ENCODE data around the gene ZBTB7A.

ZBTB7A gene

GRCh38 chr19:4058693-4059452, 7.8 kb downstream of the ZBTB7A start:
- H3K79me2 ChIP-seq (ENCODE audit: low read length): peaks cover 100% of the 10 kb centered on the region
- no peak overlapping the region for H3K9ac ChIP-seq (ENCODE audit: low read length)
- H3K9me3 ChIP-seq (ENCODE audit: insufficient read depth, low read length): no peaks in the 10 kb centered on the region
- no peak for TF ChIP-seq EZH2phosphoT487 (IDR thresholded peaks at IDR 0.05; ENCODE audit: low read depth)
- TF ChIP-seq CTCF (IDR thresholded peaks at IDR 0.05; ENCODE audit: low read depth, low read length): no peak
- no peak overlapping the region for H3K4me3 ChIP-seq (ENCODE audit: low read length)
- H4K20me1 ChIP-seq (ENCODE audit: insufficient read depth, low read length): peaks cover 90% of the 10 kb centered on the region
- H2AFZ ChIP-seq (ENCODE audit: low read depth, low read length): no peak overlapping the region
- peaks cover 43% of the 10 kb centered on the region for H3K36me3 ChIP-seq (replicated peaks; ENCODE audit: low read depth, low read length)
- H3K4me1 ChIP-seq (ENCODE audit: low read length): peaks cover 46% of the 10 kb centered on the region
- peak overlapping the region; percentile 92; the same call in 1 of the 2 replicates for H3K4me2 ChIP-seq (ENCODE audit: low read length)
- H3K27ac ChIP-seq (ENCODE audit: low read length): peak overlapping the region; percentile 53
- H3K27me3 ChIP-seq (ENCODE audit: low read depth, low read length): no peaks in the 10 kb centered on the region

GRCh38 chr19:4057931-4058692, 8.6 kb downstream of the ZBTB7A start:
- Histone ChIP-seq H3K4me1 (ENCODE audit: low read length) (peaks cover 39% of the 10 kb centered on the region), H4K20me1 (ENCODE audit: insufficient read depth, low read length) (peaks cover 90% of the 10 kb centered on the region), H3K9me3 (ENCODE audit: insufficient read depth, low read length) (no peaks in the 10 kb centered on the region), H3K79me2 (ENCODE audit: low read length) (peaks cover 100% of the 10 kb centered on the region), H3K27me3 (ENCODE audit: low read depth, low read length) (no peaks in the 10 kb centered on the region), H2AFZ (ENCODE audit: low read depth, low read length) (no peak overlapping the region), H3K4me3 (ENCODE audit: low read length) (no peak overlapping the region), H3K27ac (ENCODE audit: low read length) (no peak overlapping the region), H3K4me2 (ENCODE audit: low read length) (no peak overlapping the region), H3K9ac (ENCODE audit: low read length) (no peak overlapping the region), H3K36me3 (replicated peaks; ENCODE audit: low read depth, low read length) (peaks cover 43% of the 10 kb centered on the region)
- TF ChIP-seq CTCF (IDR thresholded peaks at IDR 0.05; ENCODE audit: low read depth, low read length) (no peak), EZH2phosphoT487 (IDR thresholded peaks at IDR 0.05; ENCODE audit: low read depth) (no peak)

- Histone ChIP-seq H3K4me3 (ENCODE audit: low read length) (no peak overlapping the region), H4K20me1 (ENCODE audit: insufficient read depth, low read length) (peaks cover 88% of the 10 kb centered on the region), H3K4me1 (ENCODE audit: low read length) (peaks cover 10% of the 10 kb centered on the region)
Measured at GRCh38 chr19:4055209-4055552, 11.5 kb downstream of the ZBTB7A start.

More at GRCh38 chr19:4055209-4055552, 11.5 kb downstream of the ZBTB7A start:
- no peak overlapping the region for H2AFZ ChIP-seq (ENCODE audit: low read depth, low read length)
- H3K9ac ChIP-seq (ENCODE audit: low read length): no peak overlapping the region
- no peak overlapping the region for H3K27ac ChIP-seq (ENCODE audit: low read length)
- no peaks in the 10 kb centered on the region for H3K27me3 ChIP-seq (ENCODE audit: low read depth, low read length)
- H3K9me3 ChIP-seq (ENCODE audit: insufficient read depth, low read length): no peaks in the 10 kb centered on the region
- peaks cover 100% of the 10 kb centered on the region for H3K79me2 ChIP-seq (ENCODE audit: low read length)
- peaks cover 48% of the 10 kb centered on the region for H3K36me3 ChIP-seq (replicated peaks; ENCODE audit: low read depth, low read length)
- no peak overlapping the region for H3K4me2 ChIP-seq (ENCODE audit: low read length)
- TF ChIP-seq EZH2phosphoT487 (IDR thresholded peaks at IDR 0.05; ENCODE audit: low read depth) (no peak), CTCF (IDR thresholded peaks at IDR 0.05; ENCODE audit: low read depth, low read length) (no peak)

Data from OCI-LY3 (cell line).